ENCODE results near the gene ASCC2.
"Not testable (repeated sequence)": the region's sequence is repeated elsewhere in the genome, so short reads cannot be mapped to it uniquely, and the experiment has no call there.

The ASCC2 gene

DNA sequence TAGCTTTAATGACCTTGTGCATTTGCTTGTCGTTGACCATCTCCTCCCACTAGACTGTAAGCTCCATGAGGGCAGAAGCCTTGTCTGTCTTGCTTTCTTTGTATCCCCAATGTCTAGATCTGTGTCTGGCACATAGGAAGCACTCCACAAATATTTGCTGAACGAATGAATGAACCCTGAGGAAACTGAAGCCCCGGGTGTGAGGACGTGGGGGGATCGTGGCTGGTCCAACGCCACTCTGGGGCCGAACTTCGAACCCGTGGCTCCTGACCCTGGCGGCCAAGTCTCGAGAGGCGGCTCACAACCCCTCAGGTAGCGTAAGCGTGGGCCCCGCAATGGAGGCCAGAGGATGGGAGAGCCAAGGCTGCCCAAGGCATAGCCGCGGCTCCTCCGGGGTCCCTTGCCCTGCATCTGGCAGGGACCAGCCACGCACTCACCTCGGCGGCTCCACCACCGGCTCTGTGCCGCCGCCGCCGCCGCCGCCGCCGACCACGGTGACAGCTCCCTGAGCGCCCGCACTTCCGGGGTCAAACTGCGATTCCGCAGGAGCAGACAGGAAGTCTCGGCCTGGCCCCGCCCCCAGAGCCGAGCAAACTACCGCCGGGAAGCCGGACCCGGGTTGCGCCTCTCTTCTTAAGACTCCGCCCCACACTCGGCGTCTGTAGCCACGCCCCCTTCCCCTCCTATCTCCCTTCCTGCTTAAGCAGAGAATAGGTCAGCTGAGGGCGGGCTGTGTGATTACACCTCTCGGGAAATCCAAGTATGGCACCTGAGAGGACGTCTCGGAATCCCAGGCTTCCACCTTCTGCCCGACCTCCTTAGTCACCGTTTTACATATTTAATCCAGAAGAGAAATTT lies at the start of gene ASCC2:
TSS of gene ASCC2 (minus strand) at position 534 of the 858 bp plus-strand sequence. CDS start 5,949 bp downstream, outside the sequence.
- peak; percentile 97 to 100 (median 99) for DNase-seq (ENCODE audit: low read depth in 4 of 4, low spot score in 1 of 4)

- DNase-seq (ENCODE audit: low read depth in 4 of 4, low spot score in 1 of 4), result no peak
Measured at GRCh38 chr22:29887358-29887757, 49.3 kb upstream of the ASCC2 start.

DNA sequence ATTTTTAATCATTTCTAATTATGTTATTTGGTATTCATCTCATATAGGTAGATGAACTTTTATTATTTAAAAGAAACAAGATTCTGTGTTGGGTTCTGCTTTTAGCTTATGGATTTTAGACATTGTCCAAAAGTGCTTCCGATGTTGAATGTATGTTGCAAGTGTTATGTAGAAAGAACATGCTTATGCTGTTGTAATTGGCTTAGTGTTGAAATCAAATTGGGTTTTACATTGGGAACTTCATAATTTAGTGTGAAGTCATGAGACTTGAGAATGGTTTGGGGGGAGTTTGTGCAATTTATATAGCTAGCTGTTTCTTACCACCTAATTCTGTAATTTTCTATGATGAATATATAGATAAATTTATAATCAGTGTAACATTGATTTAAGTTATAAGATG lies 48.5 kb upstream of the ASCC2 start:
- no peak for DNase-seq (ENCODE audit: low read depth in 4 of 4, low spot score in 1 of 4)

- DNase-seq (ENCODE audit: low read depth in 4 of 4, low spot score in 1 of 4), result no peak
Measured at GRCh38 chr22:29885610-29886009, 47.5 kb upstream of the ASCC2 start.

DNA sequence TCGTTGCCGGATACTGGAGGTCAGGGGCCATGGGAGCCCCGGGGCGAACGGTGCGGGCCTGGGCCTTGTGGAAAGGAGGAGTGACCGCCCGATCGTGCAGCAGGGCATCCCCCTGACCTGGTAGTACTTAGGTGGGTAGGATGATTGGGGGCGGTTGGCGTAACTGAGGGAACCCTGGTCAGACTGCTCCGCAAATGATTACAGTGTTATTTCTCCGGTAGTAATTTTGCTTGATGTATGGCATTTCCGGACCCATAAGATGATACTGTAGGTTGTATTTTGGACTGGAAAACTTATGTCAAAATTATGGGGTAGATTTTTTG lies 45.7 kb upstream of the ASCC2 start:
- DNase-seq (ENCODE audit: low read depth in 4 of 4, low spot score in 1 of 4), result no peak

DNA sequence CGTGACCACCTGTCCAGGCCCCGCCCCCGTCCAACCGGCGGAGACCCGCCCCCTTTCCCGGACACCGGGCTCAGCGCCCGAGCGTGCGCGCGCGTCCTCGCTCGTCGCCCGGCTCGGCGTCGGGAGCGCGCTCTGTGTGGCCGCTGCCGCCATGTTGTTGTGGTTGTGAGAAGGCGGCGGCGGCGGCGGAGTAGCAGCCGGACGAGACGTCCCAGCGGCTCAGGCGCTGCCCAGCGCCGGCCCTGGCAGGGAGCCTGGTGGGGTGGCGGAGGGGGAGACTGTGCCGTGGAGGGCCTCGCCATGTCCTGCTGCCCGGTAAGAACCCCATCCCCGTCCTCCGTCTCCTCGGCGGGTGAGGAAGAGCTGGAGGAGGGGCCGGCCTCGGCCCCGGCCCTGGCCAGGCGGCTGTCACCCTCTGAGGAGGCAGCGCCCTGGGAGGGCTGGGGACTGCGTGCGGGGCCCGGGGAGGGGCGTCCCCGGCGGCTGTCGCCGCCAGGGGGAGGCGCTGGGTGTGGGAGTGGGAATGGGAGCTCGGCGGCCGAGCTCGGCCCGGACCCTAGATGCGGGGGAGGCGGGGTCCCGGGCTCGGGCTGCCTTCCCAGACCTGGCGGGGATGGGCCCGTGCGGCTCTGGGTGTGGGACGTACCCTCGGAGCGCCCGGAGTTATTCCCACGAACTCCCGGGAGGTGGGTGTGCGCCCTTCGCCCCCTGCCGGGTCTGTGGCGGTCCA lies 45.1 kb upstream of the ASCC2 start, which contains the start of gene MTMR3:
TSS of gene MTMR3 (plus strand) at position 130 of the 730 bp plus-strand sequence. CDS start 87,886 bp downstream, outside the sequence.
- DNase-seq (ENCODE audit: low read depth in 4 of 4, low spot score in 1 of 4), result peak; percentile 87 to 93 (median 88)

DNA sequence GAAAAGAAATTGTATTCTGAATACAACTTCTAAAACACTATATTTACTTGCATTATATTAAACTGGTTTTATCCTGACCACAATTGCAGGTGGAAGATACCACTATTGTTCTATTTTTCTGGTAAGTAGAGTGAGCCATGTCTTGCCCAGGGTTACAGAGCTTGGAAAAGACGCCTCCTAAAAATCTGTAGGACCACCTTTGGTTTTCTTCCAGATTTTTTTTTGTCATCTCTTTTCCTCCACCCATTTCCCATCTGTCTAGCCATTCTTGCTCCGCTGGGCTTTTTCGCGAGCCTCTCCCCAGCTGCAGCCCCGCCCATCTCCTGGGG lies 44.6 kb upstream of the ASCC2 start:
- no peak for DNase-seq (ENCODE audit: low read depth in 4 of 4, low spot score in 1 of 4)

DNA sequence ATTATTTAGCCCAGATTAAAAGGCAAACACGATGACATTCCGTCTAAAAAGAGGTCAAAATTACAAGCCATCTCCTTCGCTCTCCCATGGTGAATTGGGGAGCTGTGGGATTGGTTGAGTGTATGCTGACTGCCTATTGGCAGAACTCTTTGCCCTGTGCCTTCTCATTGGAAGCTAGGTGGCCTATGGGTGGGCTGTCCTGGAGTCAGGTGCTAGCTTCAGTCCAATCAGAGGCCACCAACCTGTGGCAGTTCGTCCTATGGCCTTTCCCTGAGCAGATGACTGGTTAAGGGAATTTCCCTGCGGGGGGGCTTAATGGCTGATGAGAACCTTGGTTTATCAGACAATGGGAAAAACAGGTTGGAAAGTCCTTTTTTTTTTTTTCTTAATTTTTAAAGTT lies 41.7 kb upstream of the ASCC2 start:
- DNase-seq (ENCODE audit: low read depth in 4 of 4, low spot score in 1 of 4), result peak in 1 of 4 experiments; percentile 2

DNA sequence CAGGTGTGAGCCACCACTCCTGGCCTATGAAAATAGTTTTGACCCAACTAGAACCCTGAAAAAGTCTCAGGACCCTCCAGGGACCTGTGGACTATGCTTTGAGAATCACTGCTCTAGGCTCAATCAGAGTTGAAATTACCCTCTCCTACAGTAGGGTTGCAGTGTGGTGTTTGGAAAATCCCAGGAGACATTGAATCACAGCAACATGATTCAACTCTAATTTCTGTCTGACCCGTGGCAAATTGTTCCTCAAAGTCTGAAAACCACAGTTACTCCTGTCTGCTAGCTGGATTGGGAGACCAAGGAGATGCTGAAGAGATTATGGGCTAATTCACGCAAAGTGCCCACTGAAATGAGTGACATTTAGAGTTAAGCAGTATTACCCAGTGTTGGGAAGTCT lies 39.5 kb upstream of the ASCC2 start:
- no peak for DNase-seq (ENCODE audit: low read depth in 4 of 4, low spot score in 1 of 4)

GRCh38 chr22:29873943-29874342 lies 35.9 kb upstream of the ASCC2 start:
- DNase-seq (ENCODE audit: low read depth in 4 of 4, low spot score in 1 of 4), result no peak

- no peak for DNase-seq (ENCODE audit: low read depth in 4 of 4, low spot score in 1 of 4)
Measured at GRCh38 chr22:29872989-29873388, 34.9 kb upstream of the ASCC2 start.

- DNase-seq (ENCODE audit: low read depth in 4 of 4, low spot score in 1 of 4), result no peak
Measured at GRCh38 chr22:29872144-29872893, 34.2 kb upstream of the ASCC2 start.

- DNase-seq (ENCODE audit: low read depth in 4 of 4, low spot score in 1 of 4), result no peak
Measured at GRCh38 chr22:29871684-29872083, 33.6 kb upstream of the ASCC2 start.

DNA sequence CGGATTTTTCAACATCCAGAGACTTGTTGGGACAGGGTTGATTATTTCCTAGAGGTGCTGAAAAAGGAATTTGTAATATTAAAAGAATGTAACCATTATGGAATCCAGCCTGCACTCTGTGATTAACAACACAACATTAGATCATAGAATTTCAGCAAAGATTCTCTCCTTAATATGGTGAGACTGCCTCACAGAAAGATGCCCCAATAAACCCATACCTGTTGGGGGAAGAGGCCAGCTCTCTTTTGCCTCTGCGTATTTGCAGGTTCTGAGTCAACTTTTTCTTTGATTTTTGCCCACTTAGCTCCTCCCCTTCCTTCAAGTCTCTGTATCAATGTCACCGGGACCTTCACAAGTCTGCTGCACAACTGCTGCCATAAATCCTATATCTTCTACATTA lies 32.5 kb upstream of the ASCC2 start:
- DNase-seq (ENCODE audit: low read depth in 4 of 4, low spot score in 1 of 4), result no peak

DNA sequence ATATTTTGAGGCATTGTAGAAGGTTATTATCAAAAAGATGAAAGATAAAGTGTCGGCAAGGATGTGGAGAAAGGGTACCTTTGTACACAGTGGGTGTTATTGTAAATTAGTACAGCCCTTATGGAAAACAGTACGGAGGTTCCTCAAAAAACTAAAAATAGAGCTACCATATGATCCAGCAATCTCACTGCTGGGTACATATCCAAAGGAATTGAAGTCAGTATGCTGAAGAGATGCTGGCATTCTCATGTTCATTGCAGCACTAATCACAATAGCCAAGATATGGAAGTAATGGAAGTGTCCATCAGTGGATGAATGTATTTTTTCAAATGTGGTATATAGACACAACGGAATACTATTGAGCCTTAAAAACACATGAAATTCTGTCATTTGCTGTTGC lies 29.8 kb upstream of the ASCC2 start:
- no peak for DNase-seq (ENCODE audit: low read depth in 4 of 4, low spot score in 1 of 4)

DNA sequence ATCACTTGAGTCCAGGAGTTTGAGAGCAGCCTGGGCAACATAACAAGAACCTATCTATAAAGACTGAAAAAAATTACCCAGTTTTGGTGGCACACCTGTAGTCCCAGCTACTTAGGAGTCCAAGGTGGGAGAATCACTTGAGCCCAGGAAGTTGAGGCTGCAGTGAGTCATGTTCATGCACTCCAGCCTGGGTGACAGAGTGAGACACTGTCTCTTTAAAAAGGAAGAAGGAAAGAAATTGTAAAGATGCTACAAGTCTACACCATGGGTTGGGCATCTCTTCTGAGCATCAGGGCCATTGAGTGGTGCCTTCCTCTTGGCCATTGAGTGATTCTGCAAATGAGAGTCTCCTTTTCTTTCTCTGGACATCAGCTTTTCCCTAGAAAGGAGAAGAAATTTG lies 29.2 kb upstream of the ASCC2 start:
- no peak for DNase-seq (ENCODE audit: low read depth in 4 of 4, low spot score in 1 of 4)

DNA sequence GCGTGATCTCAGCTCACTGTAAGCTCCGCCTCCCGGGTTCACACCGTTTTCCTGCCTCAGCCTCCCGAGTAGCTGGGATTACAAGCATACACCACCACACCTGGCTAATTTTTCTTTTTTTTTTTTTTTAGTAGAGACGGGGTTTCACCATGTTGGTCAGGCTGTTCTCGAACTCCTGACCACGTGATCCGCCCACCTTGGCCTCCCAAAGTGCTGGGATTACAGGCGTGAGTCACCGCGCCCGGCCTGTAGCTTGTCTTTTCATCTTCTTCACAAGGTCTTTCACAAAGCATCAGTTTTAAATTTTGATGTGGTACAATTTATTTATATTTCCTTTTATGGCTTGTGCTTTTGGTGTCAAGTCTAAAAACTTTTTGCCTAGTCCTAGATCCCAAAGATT lies 27.5 kb upstream of the ASCC2 start:
- not testable (repeated sequence) for DNase-seq (ENCODE audit: low read depth in 4 of 4, low spot score in 1 of 4)

DNA sequence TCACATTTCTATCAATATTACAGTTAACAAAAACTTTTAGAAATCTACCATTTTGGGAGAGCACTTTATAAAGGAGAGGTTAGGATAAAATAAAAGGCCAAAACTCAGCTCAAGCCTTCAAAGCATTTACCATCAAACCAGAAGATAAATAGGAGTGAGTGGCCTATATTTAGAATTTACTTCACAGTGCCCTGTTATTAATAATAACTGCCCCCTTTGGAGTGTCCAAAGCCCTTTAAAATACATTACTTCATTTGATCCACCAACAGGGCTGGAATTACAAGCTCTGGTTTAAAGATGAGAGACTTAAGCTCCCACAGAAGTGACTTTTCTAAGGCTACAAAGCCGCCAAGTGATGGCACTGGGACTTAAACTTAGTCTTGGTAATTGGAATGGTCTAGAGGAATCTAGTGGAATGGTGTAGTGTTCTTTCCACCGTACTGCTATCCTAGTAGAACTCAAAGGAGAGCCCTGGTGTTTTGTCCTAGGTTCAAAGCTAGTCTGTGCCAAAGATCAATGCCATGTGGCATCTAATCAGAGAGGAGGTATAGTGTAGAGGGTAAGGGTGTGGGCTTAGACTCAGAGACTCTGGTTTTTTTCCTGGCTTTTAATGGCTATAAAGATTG lies 23.7 kb upstream of the ASCC2 start:
- no peak for DNase-seq (ENCODE audit: low read depth in 4 of 4, low spot score in 1 of 4)

- no peak for DNase-seq (ENCODE audit: low read depth in 4 of 4, low spot score in 1 of 4)
Measured at GRCh38 chr22:29860006-29860766, 22.1 kb upstream of the ASCC2 start.

DNA sequence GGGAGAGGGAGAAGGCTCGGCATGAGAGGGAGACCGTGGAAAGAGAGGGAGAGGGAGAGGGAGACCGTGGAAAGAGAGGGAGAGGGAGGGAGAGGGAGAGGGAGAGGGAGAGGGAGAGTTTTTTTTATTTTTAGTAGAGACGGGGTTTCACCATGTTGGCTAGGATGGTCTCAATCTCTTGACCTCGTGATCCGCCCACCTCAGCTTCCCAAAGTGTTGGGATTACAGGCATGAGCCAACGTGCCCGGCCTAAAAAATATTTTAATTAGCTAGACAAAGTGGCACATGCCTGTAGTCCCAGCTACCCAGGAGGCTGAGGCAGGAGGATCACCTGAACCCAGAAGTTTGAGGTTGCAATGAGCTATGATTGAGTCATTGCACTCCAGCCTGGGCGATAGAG lies 21.0 kb upstream of the ASCC2 start:
- DNase-seq (ENCODE audit: low read depth in 4 of 4, low spot score in 1 of 4), result not testable (repeated sequence)

DNA sequence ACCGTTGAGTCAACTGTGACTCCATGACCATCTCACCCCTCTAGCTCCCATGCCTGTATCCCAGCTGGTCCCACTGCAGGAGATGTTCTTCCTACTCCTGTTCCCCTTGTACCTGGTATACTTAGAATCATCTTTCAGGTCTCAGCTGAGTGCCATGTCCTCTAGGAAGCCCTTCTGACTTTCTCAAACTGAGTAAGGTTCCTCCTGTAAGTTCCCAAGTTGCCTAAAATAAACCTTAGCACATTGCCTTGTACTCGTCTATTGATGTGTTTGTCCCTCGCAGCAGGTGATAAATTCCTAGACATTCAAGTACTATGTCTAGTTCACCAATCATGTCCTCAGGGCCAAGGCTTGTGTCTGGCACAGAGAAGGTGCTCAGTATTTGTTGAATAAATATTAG lies 18.4 kb upstream of the ASCC2 start:
- DNase-seq (ENCODE audit: low read depth in 4 of 4, low spot score in 1 of 4), result no peak

Data from stimulated activated CD4-positive, alpha-beta T cell treated with anti-CD3 and anti-CD28 coated beads, Interleukin-1b, Interleukin-23, amount 100 ng/mL, for 24 hours (primary cell).